GM21381 (cell line): ENCODE results near the gene VPS13A.

ENCODE experiments used
- ATAC-seq: cut with Tn5 transposase; IDR thresholded peaks from one replicate; pipeline ENCODE4 v1.9.1; 2021; ENCODE audit warnings: mild to moderate bottlenecking, moderate library complexity; ENCODE audit not compliant: unreplicated experiment

VPS13A gene

GRCh38 chr9:77177143-77177893 lies at the start of gene VPS13A:
Gene VPS13A (plus strand): TSS chr9:77177534. CDS start chr9:77177705, 171 bp downstream.
- ATAC-seq = peak; percentile 79

- no peak for ATAC-seq
These were observed 49.1 kb upstream of the VPS13A start for GRCh38 chr9:77128125-77128789.

GRCh38 chr9:77131399-77131798 lies 45.9 kb upstream of the VPS13A start:
- ATAC-seq = no peak

GRCh38 chr9:77133011-77133410 lies 44.3 kb upstream of the VPS13A start:
- no peak for ATAC-seq

- no peak for ATAC-seq
These were observed 35.0 kb upstream of the VPS13A start for GRCh38 chr9:77142366-77142765.

- no peak for ATAC-seq
These were observed 27.5 kb upstream of the VPS13A start for GRCh38 chr9:77149879-77150278.

- ATAC-seq = no peak
These were observed 25.0 kb upstream of the VPS13A start for GRCh38 chr9:77152289-77152688.

- no peak for ATAC-seq
These were observed 20.5 kb upstream of the VPS13A start for GRCh38 chr9:77156646-77157371.

GRCh38 chr9:77158772-77159513 lies 18.4 kb upstream of the VPS13A start:
- ATAC-seq = no peak

- ATAC-seq = no peak
These were observed 16.1 kb upstream of the VPS13A start for GRCh38 chr9:77161191-77161590.

GRCh38 chr9:77161966-77162365 lies 15.4 kb upstream of the VPS13A start:
- ATAC-seq = no peak

- ATAC-seq = no peak
These were observed 15.0 kb upstream of the VPS13A start for GRCh38 chr9:77162366-77162765.

- ATAC-seq = no peak
These were observed 13.4 kb upstream of the VPS13A start for GRCh38 chr9:77163884-77164283.

- ATAC-seq = no peak
These were observed 11.1 kb upstream of the VPS13A start for GRCh38 chr9:77166193-77166592.

- ATAC-seq = no peak
These were observed 6.2 kb upstream of the VPS13A start for GRCh38 chr9:77170991-77171699.

- ATAC-seq = no peak
These were observed 2.2 kb upstream of the VPS13A start for GRCh38 chr9:77175151-77175550.

- ATAC-seq = no peak
These were observed 1.2 kb upstream of the VPS13A start for GRCh38 chr9:77176106-77176505.

GRCh38 chr9:77176686-77177142 lies 620 bp upstream of the VPS13A start:
- ATAC-seq = no peak

- ATAC-seq = peak; percentile 14
These were observed 810 bp downstream of the VPS13A start for GRCh38 chr9:77177894-77178794.
